MCF 10A (cell line): ENCODE results near the gene TIMM50. TPM values are rescaled to one million over a fixed set of nuclear protein-coding genes. Genes with fewer than 3 reads are reported as not detected.

ENCODE experiments used
- BruUV-seq: library from RNA; stranded (reverse); fragments of 400-500 nt; replicated peaks from 2 replicates; lab custom pipeline; 2021; lab: Mats Ljungman, UMichigan
- CTCF ChIA-PET: fragments of 300-600 bp; sonication (Branson Sonifier 250); formaldehyde crosslinking; extraction: SDS; loops from one replicate; lab custom pipeline; 2021; ENCODE audit warnings: antibody characterized with exemption, inconsistent platforms; lab: Yijun Ruan, JAX
- POLR2A ChIA-PET: fragments of 300-600, 350-650 bp; sonication (Branson Sonifier 250); formaldehyde crosslinking; extraction: SDS; loops from one replicate; lab custom pipeline; 2020; ENCODE audit warnings: antibody characterized with exemption, inconsistent platforms; lab: Yijun Ruan, JAX
- DNase-seq: peaks from one replicate; pipeline ENCODE4 v3.0.0-alpha.2; 2018; ENCODE audit not compliant: unreplicated experiment
- H3K27ac Mint-ChIP-seq: one replicate; pipeline ENCODE4 v1.8.0; 2022; ENCODE audit warnings: mild to moderate bottlenecking, low read depth, mixed read lengths; ENCODE audit not compliant: unreplicated experiment
- H3K27me3 Mint-ChIP-seq: one replicate; pipeline ENCODE4 v1.8.0; 2022; ENCODE audit warnings: mixed read lengths; ENCODE audit not compliant: insufficient read depth, unreplicated experiment
- H3K36me3 Mint-ChIP-seq: one replicate; pipeline ENCODE4 v1.8.0; 2022; ENCODE audit warnings: mild to moderate bottlenecking, moderate library complexity, mixed read lengths; ENCODE audit not compliant: insufficient read depth, unreplicated experiment
- H3K4me1 Mint-ChIP-seq: one replicate; pipeline ENCODE4 v1.8.0; 2022; ENCODE audit warnings: mixed read lengths; ENCODE audit not compliant: insufficient read depth, unreplicated experiment
- H3K4me3 Mint-ChIP-seq: one replicate; pipeline ENCODE4 v1.8.0; 2022; ENCODE audit warnings: mild to moderate bottlenecking, moderate library complexity, mixed read lengths; ENCODE audit not compliant: unreplicated experiment
- H3K9me3 Mint-ChIP-seq: one replicate; pipeline ENCODE4 v1.8.0; 2022; ENCODE audit warnings: mixed read lengths; ENCODE audit not compliant: unreplicated experiment
- intact Hi-C: fragments of 100-400 bp; cut with micrococcal nuclease; formaldehyde crosslinking; loops from 2 replicates; pipeline ENCODE4 v1.14.1; 2022
- total RNA-seq: library from RNA; stranded (reverse); gene quantifications from 2 replicates; pipeline ENCODE4 v1.2.3, GENCODE V29; 2022
- TF ChIP-seq, protein P1 (sequence below): fragments of 200-600 bp; IDR thresholded peaks from one replicate; pipeline ENCODE4 v1.8.0; 2022; ENCODE audit warnings: antibody characterized with exemption, mild to moderate bottlenecking; ENCODE audit not compliant: unreplicated experiment

TIMM50 gene
- total RNA-seq, 1 experiment from 2014 or later = 94.2 TPM

- Mint-ChIP-seq H3K4me1 (peaks cover 14% of the 10 kb centered on the region), H3K27me3 (no peaks in the 10 kb centered on the region), H3K9me3 (no peaks in the 10 kb centered on the region), H3K36me3 (peaks cover 6% of the 10 kb centered on the region), H3K27ac (no peak overlapping the region), H3K4me3 (peak overlapping the region; percentile 79)
- intact Hi-C loops = loop anchor here (10.0 kb wide), 1 partner anchor 414 kb away; the partner anchor contains the start of gene PAK4
- DNase-seq = no peak
- CTCF ChIA-PET = interaction anchor here (0.6 to 4.9 kb wide), 7 partner anchors 30 to 174 kb away, joined by 3 to 44 read pairs (median 5); no protein-coding TSS in a partner anchor
- BruUV-seq = no TSS peak
- POLR2A ChIA-PET = interaction anchor here (0.7 to 2.5 kb wide), 13 partner anchors 9 to 1274 kb away, joined by 3 to 19 read pairs (median 4); partner anchors contain the start of genes FBL, MED29, PAF1 and RPS16
- TF ChIP-seq, protein P1, sequence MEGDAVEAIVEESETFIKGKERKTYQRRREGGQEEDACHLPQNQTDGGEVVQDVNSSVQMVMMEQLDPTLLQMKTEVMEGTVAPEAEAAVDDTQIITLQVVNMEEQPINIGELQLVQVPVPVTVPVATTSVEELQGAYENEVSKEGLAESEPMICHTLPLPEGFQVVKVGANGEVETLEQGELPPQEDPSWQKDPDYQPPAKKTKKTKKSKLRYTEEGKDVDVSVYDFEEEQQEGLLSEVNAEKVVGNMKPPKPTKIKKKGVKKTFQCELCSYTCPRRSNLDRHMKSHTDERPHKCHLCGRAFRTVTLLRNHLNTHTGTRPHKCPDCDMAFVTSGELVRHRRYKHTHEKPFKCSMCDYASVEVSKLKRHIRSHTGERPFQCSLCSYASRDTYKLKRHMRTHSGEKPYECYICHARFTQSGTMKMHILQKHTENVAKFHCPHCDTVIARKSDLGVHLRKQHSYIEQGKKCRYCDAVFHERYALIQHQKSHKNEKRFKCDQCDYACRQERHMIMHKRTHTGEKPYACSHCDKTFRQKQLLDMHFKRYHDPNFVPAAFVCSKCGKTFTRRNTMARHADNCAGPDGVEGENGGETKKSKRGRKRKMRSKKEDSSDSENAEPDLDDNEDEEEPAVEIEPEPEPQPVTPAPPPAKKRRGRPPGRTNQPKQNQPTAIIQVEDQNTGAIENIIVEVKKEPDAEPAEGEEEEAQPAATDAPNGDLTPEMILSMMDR = no peak
Measured at GRCh38 chr19:39539165-39539517, 58.5 kb downstream of the TIMM50 start.

DNA sequence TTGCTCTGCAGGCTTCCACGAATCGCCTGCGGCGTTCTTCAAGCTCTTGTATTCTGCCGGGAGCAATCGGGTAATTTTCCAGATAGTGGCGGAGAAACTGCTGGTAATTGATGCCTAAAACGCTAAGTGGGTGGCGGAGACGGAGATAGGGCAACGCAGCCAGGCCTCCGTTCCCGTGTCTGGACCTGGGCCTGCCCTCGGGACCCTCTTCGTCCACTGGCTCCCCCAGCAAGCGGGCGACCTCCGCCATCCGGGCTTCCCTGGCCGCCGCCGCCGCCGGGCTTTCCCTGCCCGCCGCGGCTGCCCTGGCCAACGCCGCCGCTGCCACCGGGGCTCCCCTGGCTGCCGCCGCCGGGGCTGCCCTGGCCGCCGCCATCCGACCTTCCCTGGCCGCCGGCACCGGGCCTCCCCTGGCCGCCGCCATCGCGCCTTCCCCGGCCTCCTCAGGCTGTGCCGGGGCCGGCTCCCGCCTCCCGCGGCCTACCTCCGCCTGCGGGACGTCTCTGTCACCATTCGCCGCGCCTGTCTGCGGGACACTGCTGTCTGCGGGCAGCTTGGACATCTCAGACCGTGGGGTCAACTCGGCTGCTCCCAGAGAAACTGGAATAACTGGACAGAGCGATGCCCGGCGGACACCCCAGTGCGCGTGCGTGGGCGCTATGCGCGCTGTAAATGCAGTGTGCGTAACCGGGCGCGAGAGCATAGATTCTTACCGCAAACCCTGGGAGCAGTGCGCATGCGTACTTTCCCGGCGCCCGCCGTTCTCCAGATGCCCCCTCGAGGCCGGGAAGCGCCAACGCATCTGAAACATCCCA lies 59.1 kb downstream of the TIMM50 start, which contains the start of gene EID2:
Gene EID2 (minus strand): TSS at position 644 of the 815 bp plus-strand sequence. CDS start 82 bp downstream, at position 562.
- no TSS peak for BruUV-seq
- H3K36me3 Mint-ChIP-seq = peaks cover 6% of the 10 kb centered on the region
- DNase-seq = peak; percentile 93
- no peaks in the 10 kb centered on the region for H3K27me3 Mint-ChIP-seq
- intact Hi-C loops = loop anchor here (2.0 to 10.0 kb wide), 2 partner anchors 99 to 415 kb away; partner anchors contain the start of gene PAK4
- H3K9me3 Mint-ChIP-seq = no peaks in the 10 kb centered on the region
- TF ChIP-seq, protein P1 = peak; percentile 68
- POLR2A ChIA-PET = interaction anchor here (0.7 to 2.5 kb wide), 16 partner anchors 8 to 1274 kb away, joined by 3 to 19 read pairs (median 4); partner anchors contain the start of genes FBL, MED29, PAF1 and RPS16
- CTCF ChIA-PET = interaction anchor here (0.6 to 4.9 kb wide), 13 partner anchors 31 to 1170 kb away, joined by 3 to 44 read pairs (median 4); no protein-coding TSS in a partner anchor
- H3K27ac Mint-ChIP-seq = no peak within 1 kb of the TSS
- H3K4me1 Mint-ChIP-seq = peaks cover 14% of the 10 kb centered on the region
- H3K4me3 Mint-ChIP-seq = peak within 1 kb of the TSS; percentile 79

- H3K4me1 Mint-ChIP-seq = peaks cover 14% of the 10 kb centered on the region
- DNase-seq = no peak
- POLR2A ChIA-PET = interaction anchor here (0.7 to 2.5 kb wide), 7 partner anchors 25 to 429 kb away, joined by 3 to 19 read pairs (median 5); partner anchors contain the start of genes RPS16, SUPT5H and TIMM50
- no peaks in the 10 kb centered on the region for H3K9me3 Mint-ChIP-seq
- no peak overlapping the region for H3K27ac Mint-ChIP-seq
- BruUV-seq = no TSS peak
- peaks cover 6% of the 10 kb centered on the region for H3K36me3 Mint-ChIP-seq
- TF ChIP-seq, protein P1 = no peak
- H3K27me3 Mint-ChIP-seq = no peaks in the 10 kb centered on the region
- peak overlapping the region; percentile 79 for H3K4me3 Mint-ChIP-seq
- intact Hi-C loops = loop anchor here (2.0 kb wide), 1 partner anchor 100 kb away; no protein-coding TSS in a partner anchor
- CTCF ChIA-PET = interaction anchor here (0.6 to 4.9 kb wide), 9 partner anchors 58 to 829 kb away, joined by 3 to 44 read pairs (median 4); no protein-coding TSS in a partner anchor
Measured at GRCh38 chr19:39540333-39540673, 59.7 kb downstream of the TIMM50 start.

Other genes starting within 250 kb of the TIMM50 start
- gene IFNL3, start 235.8 kb upstream of the TIMM50 start, total RNA-seq = not detected in 2 replicates
- gene IFNL4, start 232.0 kb upstream of the TIMM50 start, total RNA-seq = not detected in 2 replicates
- gene IFNL2, start 212.4 kb upstream of the TIMM50 start, total RNA-seq = not detected in 2 replicates
- not detected in 2 replicates for gene IFNL1, start 184.4 kb upstream of the TIMM50 start, total RNA-seq
- 0.16 TPM in 1 of 2 replicates, not detected in the other for gene LRFN1, start 160.0 kb upstream of the TIMM50 start, total RNA-seq
- not detected in 2 replicates for gene GMFG, start 144.8 kb upstream of the TIMM50 start, total RNA-seq
- gene SAMD4B, start 138.4 kb upstream of the TIMM50 start, total RNA-seq = 65.4 and 94.2 TPM in 2 replicates
- 47.0 and 48.5 TPM in 2 replicates for gene PAF1, start 89.7 kb upstream of the TIMM50 start, total RNA-seq
- gene MED29, start 89.5 kb upstream of the TIMM50 start, total RNA-seq = 24.3 and 31.7 TPM in 2 replicates
- gene ZFP36, start 74.0 kb upstream of the TIMM50 start, total RNA-seq = 83.7 and 98.4 TPM in 2 replicates
- gene PLEKHG2, start 68.2 kb upstream of the TIMM50 start, total RNA-seq = 19.2 and 19.6 TPM in 2 replicates
- gene RPS16, start 44.9 kb upstream of the TIMM50 start, total RNA-seq = 2,837 and 2,909 TPM in 2 replicates
- gene SUPT5H, start 35.3 kb upstream of the TIMM50 start, total RNA-seq = 122 and 165 TPM in 2 replicates
- 0.56 and 0.68 TPM in 2 replicates for gene DLL3, start 18.1 kb downstream of the TIMM50 start, total RNA-seq
- not detected in 2 replicates for gene SELENOV, start 34.3 kb downstream of the TIMM50 start, total RNA-seq
- gene EID2B, start 52.0 kb downstream of the TIMM50 start, total RNA-seq = 2.0 and 3.3 TPM in 2 replicates
- gene EID2, start 59.3 kb downstream of the TIMM50 start, total RNA-seq = 8.5 and 10.4 TPM in 2 replicates
- not detected in 2 replicates for gene LGALS13, start 121.7 kb downstream of the TIMM50 start, total RNA-seq
- gene LGALS16, start 175.1 kb downstream of the TIMM50 start, total RNA-seq = not detected in 2 replicates
- gene LGALS14, start 223.6 kb downstream of the TIMM50 start, total RNA-seq = not detected in 2 replicates